Measurements from ENCODE around the gene FAM107B. TPM values are rescaled to one million over a fixed set of nuclear protein-coding genes. Genes with fewer than 3 reads are reported as not detected.

The FAM107B gene
- total and polyA plus RNA-seq, 2 of the 8 experiments (the other 6 are each of a cell fraction or from before 2014, with no cell fraction given): 7.5 to 28.1 TPM

DNA sequence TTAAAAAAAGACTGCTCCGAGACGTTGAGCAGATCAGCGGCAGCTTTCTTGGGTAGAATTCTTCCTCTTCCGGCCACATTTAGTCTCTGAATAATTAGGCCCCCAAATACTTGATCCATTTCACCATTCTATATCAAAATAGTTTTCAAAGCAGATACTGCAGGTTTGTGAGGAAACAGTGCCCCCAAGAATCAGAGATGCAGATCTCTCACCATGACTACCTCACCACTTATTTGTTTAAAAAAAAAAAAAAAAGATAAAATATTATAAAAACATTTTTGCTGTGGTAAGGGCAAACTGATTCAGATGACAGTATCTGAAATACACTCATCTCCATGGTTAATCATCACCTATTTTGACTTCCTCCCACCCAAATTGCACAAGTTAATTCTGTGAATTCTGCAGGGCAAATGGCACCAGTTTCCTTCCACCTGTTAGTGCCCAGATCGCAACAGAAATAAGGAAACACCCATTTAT lies 210.4 kb downstream of the FAM107B start:
- H3K79me2 ChIP-seq (ENCODE audit: control insufficient read depth in 1 of 2, insufficient read depth in 2 of 2, low read length in 2 of 2): no peaks in the 10 kb centered on the region; a peak in 2 of 4 replicates
- TF ChIP-seq FOSL1 (IDR thresholded peaks at IDR 0.05; ENCODE audit: insufficient read depth, low read depth, low read length) (no peak), ZNF274 (IDR thresholded peaks at IDR 0.05; ENCODE audit: borderline replicate concordance, extremely low read depth, low read length) (no peak), CREB1 (IDR thresholded peaks at IDR 0.05) (no peak), SP2 (IDR thresholded peaks at IDR 0.05; ENCODE audit: low read length) (no peak), USF2 (IDR thresholded peaks at IDR 0.05; ENCODE audit: low read length) (no peak), NANOG (IDR thresholded peaks at IDR 0.05; ENCODE audit: insufficient read depth, low read depth, low read length, poor library complexity, severe bottlenecking) (no peak), TEAD4 (IDR thresholded peaks at IDR 0.05; ENCODE audit: low read depth, low read length) (no peak)

More for the DNA sequence above, 210.4 kb downstream of the FAM107B start:
- Histone ChIP-seq H3K14ac (ENCODE audit: insufficient read length) (no peak overlapping the region), H3K36me3 (ENCODE audit: control insufficient read depth in 2 of 4, insufficient read depth in 4 of 4, low read length in 3 of 4) (no peaks in the 10 kb centered on the region), H2BK120ac (replicated peaks; ENCODE audit: low read depth, low read length) (no peak overlapping the region), H3K23ac (ENCODE audit: insufficient read length) (no peak overlapping the region), H3K27me3 (replicated peaks in 1 of 4; ENCODE audit: control insufficient read depth in 3 of 4, extremely low read depth in 1 of 4, insufficient read depth in 3 of 4, low read length in 3 of 4) (no peaks in the 10 kb centered on the region), H2BK15ac (ENCODE audit: low read length) (no peak overlapping the region), H3K4me3 (ENCODE audit: extremely low read depth in 1 of 4, insufficient read depth in 2 of 4, low read depth in 3 of 4, low read length in 4 of 4) (no peak overlapping the region), H2BK12ac (ENCODE audit: low read depth, low read length) (no peak overlapping the region), H3K18ac (ENCODE audit: extremely low read depth, low read length) (no peak overlapping the region), H2AK5ac (ENCODE audit: low read depth, low read length) (no peak overlapping the region), H2AFZ (ENCODE audit: low read length) (no peak overlapping the region), H3K9ac (replicated peaks in 1 of 4; ENCODE audit: extremely low read depth in 1 of 4, low read depth in 3 of 4, low read length in 3 of 4) (no peak overlapping the region), H4K91ac (replicated peaks; ENCODE audit: insufficient read length, low read length) (no peak overlapping the region), H4K8ac (ENCODE audit: extremely low read depth, insufficient read depth, low read length) (no peak overlapping the region), H3K23me2 (ENCODE audit: low read depth, low read length) (no peaks in the 10 kb centered on the region), H3K27ac (ENCODE audit: low read depth, low read length) (no peak overlapping the region), H3K4ac (replicated peaks; ENCODE audit: insufficient read length, low read depth, low read length) (no peak overlapping the region), H4K5ac (ENCODE audit: insufficient read length, low read depth, low read length) (no peak overlapping the region), H3K9me3 (ENCODE audit: insufficient read depth in 2 of 2, low read depth in 1 of 2, low read length in 1 of 2) (peaks cover 5 to 7% of the 10 kb centered on the region in 2 experiments; a peak in 1 of 4 replicates), H2BK20ac (ENCODE audit: low read length) (no peak overlapping the region), H3K4me2 (ENCODE audit: insufficient read depth in 1 of 2, low read depth in 2 of 2, low read length in 2 of 2) (no peak overlapping the region), H2BK5ac (ENCODE audit: low read depth, low read length) (no peak overlapping the region), H3K79me1 (ENCODE audit: low read depth, low read length) (no peaks in the 10 kb centered on the region), H3K56ac (replicated peaks; ENCODE audit: insufficient read length, low read depth, low read length) (no peak overlapping the region), H3K4me1 (replicated peaks in 1 of 4; ENCODE audit: control insufficient read depth in 3 of 4, insufficient read depth in 4 of 4, low read length in 3 of 4) (peaks cover 0 to 5% (median 0%) of the 10 kb centered on the region in 4 experiments; a peak in 2 of 7 replicates), H4K20me1 (replicated peaks in 1 of 2; ENCODE audit: control insufficient read depth in 1 of 2, insufficient read depth in 2 of 2, low read length in 2 of 2) (peaks cover 0 to 6% of the 10 kb centered on the region in 2 experiments)
- no peak for FAIRE-seq
- ChIA-PET CTCF (ENCODE audit: partially characterized antibody) (interaction anchor here (0.7 to 10.4 kb wide), 2 partner anchors 22 to 175 kb away, joined by 3 to 156 read pairs; no protein-coding TSS in a partner anchor), POLR2A (ENCODE audit: partially characterized antibody) (no interaction called here)
- WGBS, 2 experiments (ENCODE audit: extremely low coverage in 1 of 2, insufficient coverage in 1 of 2, insufficient read length in 1 of 2, insufficient replicate concordance in 2 of 2, low coverage in 1 of 2, low lambda C conversion rate in 2 of 2, missing lambda C conversion rate in 1 of 2): 94% methylated on average over 5 of the region's 5 CpGs; no CpG with 5 or more reads in 1 of the 2 experiments
- DNase-seq (ENCODE audit: low read depth in 1 of 2, low spot score in 2 of 2): no peak

Data from H1 (cell line).